RWPE1 (cell line): Measurements from ENCODE around the gene RASGRP2.

Source experiments
- CTCF ChIA-PET: fragments of 350-600 bp; sonication (Branson Sonifier 250); formaldehyde crosslinking; extraction: SDS; loops from one replicate; lab custom pipeline; 2021; lab: Yijun Ruan, JAX
- POLR2A ChIA-PET: fragments of 400-600 bp; formaldehyde crosslinking; extraction: SDS; loops from one replicate; lab custom pipeline; 2020; ENCODE audit warnings: antibody characterized with exemption; ENCODE audit not compliant: low non-redundant PET; lab: Yijun Ruan, JAX
- DNase-seq: peaks from one replicate; pipeline ENCODE4 v3.0.0; 2012; ENCODE audit warnings: low spot score
- H3K27ac ChIP-seq: fragments of 450-650 bp; 2 replicates; pipeline ENCODE4 v1.5.1; 2017
- CTCF ChIP-seq: fragments of 450-650 bp; conservative IDR thresholded peaks from 2 replicates; pipeline ENCODE4 v1.5.1; 2017; ENCODE audit warnings: low read depth, mild to moderate bottlenecking

Gene RASGRP2

GRCh38 chr11:64765851-64766665, 22.1 kb upstream of the RASGRP2 start:
- H3K27ac ChIP-seq = peak overlapping the region; percentile 85
- CTCF ChIA-PET = interaction anchor here (0.6 to 0.7 kb wide), 2 partner anchors 75 to 101 kb away, joined by 3 to 7 read pairs; no protein-coding TSS in a partner anchor
- TF ChIP-seq CTCF = no peak
- DNase-seq = no peak
- POLR2A ChIA-PET = no interaction called here

GRCh38 chr11:64765291-64765850, 21.4 kb upstream of the RASGRP2 start:
- peak overlapping the region; percentile 85 for H3K27ac ChIP-seq
- POLR2A ChIA-PET = no interaction called here
- CTCF ChIA-PET = interaction anchor here (0.7 kb wide), 1 partner anchor 100 kb away, joined by 3 read pairs; no protein-coding TSS in a partner anchor
- DNase-seq = no peak
- TF ChIP-seq CTCF = no peak

- no peak for DNase-seq
- peak overlapping the region; percentile 85 for H3K27ac ChIP-seq
- ChIA-PET CTCF (no interaction called here), POLR2A (no interaction called here)
- no peak for TF ChIP-seq CTCF
Measured at GRCh38 chr11:64764753-64765152, 20.8 kb upstream of the RASGRP2 start.

- H3K27ac ChIP-seq = peak overlapping the region; percentile 85
- ChIA-PET CTCF (interaction anchor here (0.5 to 0.7 kb wide), 2 partner anchors 24 to 221 kb away, joined by 5 read pairs; no protein-coding TSS in a partner anchor), POLR2A (no interaction called here)
- DNase-seq = no peak
- TF ChIP-seq CTCF = no peak
Measured at GRCh38 chr11:64764040-64764611, 20.2 kb upstream of the RASGRP2 start.

- no peak for DNase-seq
- ChIA-PET POLR2A (no interaction called here), CTCF (interaction anchor here (0.6 to 0.7 kb wide), 2 partner anchors 221 to 251 kb away, joined by 3 to 5 read pairs; no protein-coding TSS in a partner anchor)
- TF ChIP-seq CTCF = no peak
- peak overlapping the region; percentile 85 for H3K27ac ChIP-seq
Measured at GRCh38 chr11:64763526-64764039, 19.6 kb upstream of the RASGRP2 start.
